MCF 10A (cell line): Measurements from ENCODE around the gene MAPT. TPM values are rescaled to one million over a fixed set of nuclear protein-coding genes. Genes with fewer than 3 reads are reported as not detected.

ENCODE experiments used
- BruUV-seq: library from RNA; stranded (reverse); fragments of 400-500 nt; replicated peaks from 2 replicates; lab custom pipeline; 2021; lab: Mats Ljungman, UMichigan
- CTCF ChIA-PET: fragments of 300-600 bp; sonication (Branson Sonifier 250); formaldehyde crosslinking; extraction: SDS; loops from one replicate; lab custom pipeline; 2021; ENCODE audit warnings: antibody characterized with exemption, inconsistent platforms; lab: Yijun Ruan, JAX
- POLR2A ChIA-PET: fragments of 300-600, 350-650 bp; sonication (Branson Sonifier 250); formaldehyde crosslinking; extraction: SDS; loops from one replicate; lab custom pipeline; 2020; ENCODE audit warnings: antibody characterized with exemption, inconsistent platforms; lab: Yijun Ruan, JAX
- DNase-seq: peaks from one replicate; pipeline ENCODE4 v3.0.0-alpha.2; 2018; ENCODE audit not compliant: unreplicated experiment
- H3K27ac Mint-ChIP-seq: one replicate; pipeline ENCODE4 v1.8.0; 2022; ENCODE audit warnings: mild to moderate bottlenecking, low read depth, mixed read lengths; ENCODE audit not compliant: unreplicated experiment
- H3K27me3 Mint-ChIP-seq: one replicate; pipeline ENCODE4 v1.8.0; 2022; ENCODE audit warnings: mixed read lengths; ENCODE audit not compliant: insufficient read depth, unreplicated experiment
- H3K36me3 Mint-ChIP-seq: one replicate; pipeline ENCODE4 v1.8.0; 2022; ENCODE audit warnings: mild to moderate bottlenecking, moderate library complexity, mixed read lengths; ENCODE audit not compliant: insufficient read depth, unreplicated experiment
- H3K4me1 Mint-ChIP-seq: one replicate; pipeline ENCODE4 v1.8.0; 2022; ENCODE audit warnings: mixed read lengths; ENCODE audit not compliant: insufficient read depth, unreplicated experiment
- H3K4me3 Mint-ChIP-seq: one replicate; pipeline ENCODE4 v1.8.0; 2022; ENCODE audit warnings: mild to moderate bottlenecking, moderate library complexity, mixed read lengths; ENCODE audit not compliant: unreplicated experiment
- H3K9me3 Mint-ChIP-seq: one replicate; pipeline ENCODE4 v1.8.0; 2022; ENCODE audit warnings: mixed read lengths; ENCODE audit not compliant: unreplicated experiment
- CTCF ChIP-seq: fragments of 200-600 bp; IDR thresholded peaks from one replicate; pipeline ENCODE4 v1.8.0; 2022; ENCODE audit warnings: antibody characterized with exemption, mild to moderate bottlenecking; ENCODE audit not compliant: unreplicated experiment
- intact Hi-C: fragments of 100-400 bp; cut with micrococcal nuclease; formaldehyde crosslinking; loops from 2 replicates; pipeline ENCODE4 v1.14.1; 2022
- total RNA-seq: library from RNA; stranded (reverse); gene quantifications from 2 replicates; pipeline ENCODE4 v1.2.3, GENCODE V29; 2022

The MAPT gene
- total RNA-seq, 1 experiment from 2014 or later = 0.42 TPM

DNA sequence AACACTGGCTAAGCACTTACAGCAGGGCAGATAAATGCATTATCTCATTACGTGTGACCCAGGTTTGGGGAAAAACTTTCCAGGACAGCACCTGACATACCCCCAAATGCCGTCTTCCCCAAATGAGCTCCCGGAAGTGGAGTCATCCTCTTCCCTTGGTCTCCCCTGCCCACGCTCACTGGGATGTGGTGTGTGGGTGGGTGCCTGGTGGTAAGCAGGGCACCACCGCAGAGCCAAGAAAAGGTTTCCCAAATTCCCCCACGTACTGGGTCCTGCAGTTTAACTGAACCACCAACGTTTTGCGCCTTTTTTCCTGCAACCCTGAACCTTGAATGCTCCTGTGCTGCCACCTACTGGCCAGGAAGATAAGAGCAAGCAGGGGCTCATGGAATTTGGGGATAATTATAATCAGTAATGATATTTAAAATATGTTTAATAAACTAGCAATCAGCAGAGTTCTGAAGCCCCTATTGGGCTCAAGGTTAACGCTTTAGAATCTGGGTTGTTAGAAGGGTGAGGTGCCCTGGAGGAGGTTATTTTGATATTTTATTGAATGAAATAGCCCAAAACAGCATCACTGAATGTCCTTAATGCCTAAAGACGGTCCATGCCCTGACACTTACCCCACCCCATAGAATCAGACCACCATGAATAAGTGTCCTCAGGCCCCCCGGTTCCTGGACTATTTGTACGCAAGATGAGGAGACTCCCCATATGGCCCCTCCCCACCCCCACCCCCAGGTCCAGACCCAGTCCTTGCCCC is 41.6 kb upstream of the MAPT start:
- peak; percentile 87 for TF ChIP-seq CTCF
- ChIA-PET CTCF (interaction anchor here (0.6 to 5.2 kb wide), 26 partner anchors 9 to 717 kb away, joined by 3 to 44 read pairs (median 5); partner anchors contain the start of genes ACBD4 and FMNL1), POLR2A (interaction anchor here (0.5 kb wide), 1 partner anchor 78 kb away, joined by 4 read pairs; no protein-coding TSS in a partner anchor)
- Mint-ChIP-seq H3K27me3 (peaks cover 34% of the 10 kb centered on the region), H3K27ac (no peak overlapping the region), H3K4me3 (no peak overlapping the region), H3K9me3 (no peaks in the 10 kb centered on the region), H3K4me1 (no peaks in the 10 kb centered on the region), H3K36me3 (peaks cover 6% of the 10 kb centered on the region)
- intact Hi-C loops = loop anchor here (1.0 to 5.0 kb wide), 4 partner anchors 212 to 715 kb away; partner anchors contain the start of gene ACBD4
- no TSS peak for BruUV-seq
- peak; percentile 73 for DNase-seq

- Mint-ChIP-seq H3K27me3 (peaks cover 45% of the 10 kb centered on the region), H3K27ac (no peak overlapping the region), H3K9me3 (no peaks in the 10 kb centered on the region), H3K36me3 (peaks cover 6% of the 10 kb centered on the region), H3K4me1 (no peaks in the 10 kb centered on the region), H3K4me3 (no peak overlapping the region)
- no TSS peak for BruUV-seq
- intact Hi-C loops = loop anchor here (5.0 kb wide), 2 partner anchors 427 to 717 kb away; partner anchors contain the start of gene ACBD4
- ChIA-PET POLR2A (no interaction called here), CTCF (interaction anchor here (0.6 to 0.7 kb wide), 3 partner anchors 20 to 1304 kb away, joined by 3 to 4 read pairs (median 3); no protein-coding TSS in a partner anchor)
- no peak for DNase-seq
- no peak for TF ChIP-seq CTCF
Observed at GRCh38 chr17:45854209-45854608, 40.1 kb upstream of the MAPT start.

DNA sequence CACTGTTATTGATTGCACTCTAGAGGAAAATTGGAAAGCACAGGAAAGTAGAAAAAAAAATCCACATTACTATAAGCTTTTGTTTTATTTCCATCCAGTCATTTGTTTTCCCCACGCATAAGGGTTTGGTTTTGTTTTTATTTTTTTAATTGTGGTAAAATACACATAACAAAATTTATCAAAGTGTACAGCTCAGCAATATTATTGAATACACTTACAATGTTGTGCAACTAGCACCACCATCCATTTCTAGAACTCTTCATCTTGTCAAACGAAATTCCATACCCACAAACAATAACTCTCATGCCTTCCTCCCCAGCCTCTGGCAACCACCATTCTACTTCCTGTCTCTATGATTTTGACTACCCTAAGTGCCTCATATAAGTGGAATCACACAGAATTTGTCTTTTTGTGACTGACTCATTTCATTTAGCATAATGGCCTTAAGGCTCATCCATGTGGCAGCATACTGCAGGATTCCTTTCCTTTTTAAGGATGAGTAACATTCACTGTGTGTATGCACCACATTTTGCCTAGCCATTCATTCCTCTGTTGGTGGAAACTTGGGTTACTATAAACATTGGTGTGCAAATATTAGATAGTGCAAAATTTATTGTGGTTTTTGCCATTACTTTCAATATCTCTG is 38.5 kb upstream of the MAPT start:
- intact Hi-C loops = loop anchor here (5.0 kb wide), 1 partner anchor 149 kb away; no protein-coding TSS in a partner anchor
- Mint-ChIP-seq H3K4me1 (no peaks in the 10 kb centered on the region), H3K4me3 (no peak overlapping the region), H3K27ac (no peak overlapping the region), H3K9me3 (no peaks in the 10 kb centered on the region), H3K27me3 (peaks cover 49% of the 10 kb centered on the region), H3K36me3 (peaks cover 6% of the 10 kb centered on the region)
- ChIA-PET POLR2A (no interaction called here), CTCF (interaction anchor here (0.6 to 1.2 kb wide), 3 partner anchors 208 to 467 kb away, joined by 3 to 5 read pairs (median 4); no protein-coding TSS in a partner anchor)
- no peak for TF ChIP-seq CTCF
- DNase-seq = no peak
- no TSS peak for BruUV-seq
